GM19397 (cell line): ENCODE measurements around the gene CFAP298.

ENCODE experiments used
- ATAC-seq: cut with Tn5 transposase; IDR thresholded peaks from one replicate; pipeline ENCODE4 v1.9.1; 2021; ENCODE audit warnings: mild to moderate bottlenecking, moderate library complexity; ENCODE audit not compliant: unreplicated experiment

The CFAP298 gene

DNA sequence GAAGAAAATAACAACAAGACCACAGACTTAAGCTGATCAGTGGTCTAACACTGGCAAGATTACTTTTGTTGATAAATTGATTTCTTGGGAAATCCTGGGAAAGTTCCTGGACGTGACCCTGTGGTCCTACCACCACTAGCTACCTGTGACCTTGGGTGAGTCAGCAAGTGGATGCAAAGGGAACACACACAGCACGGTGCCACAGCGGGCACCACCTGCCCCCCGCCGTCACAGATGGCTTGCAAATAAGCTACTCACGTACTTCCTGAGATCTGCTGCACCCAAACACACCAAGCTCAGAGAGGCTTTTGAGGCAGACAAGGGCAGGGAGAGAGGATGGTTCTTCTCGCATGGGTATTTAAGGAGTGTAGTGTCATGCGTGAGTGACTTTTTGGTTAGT lies 12.7 kb downstream of the CFAP298 start:
- no peak for ATAC-seq

DNA sequence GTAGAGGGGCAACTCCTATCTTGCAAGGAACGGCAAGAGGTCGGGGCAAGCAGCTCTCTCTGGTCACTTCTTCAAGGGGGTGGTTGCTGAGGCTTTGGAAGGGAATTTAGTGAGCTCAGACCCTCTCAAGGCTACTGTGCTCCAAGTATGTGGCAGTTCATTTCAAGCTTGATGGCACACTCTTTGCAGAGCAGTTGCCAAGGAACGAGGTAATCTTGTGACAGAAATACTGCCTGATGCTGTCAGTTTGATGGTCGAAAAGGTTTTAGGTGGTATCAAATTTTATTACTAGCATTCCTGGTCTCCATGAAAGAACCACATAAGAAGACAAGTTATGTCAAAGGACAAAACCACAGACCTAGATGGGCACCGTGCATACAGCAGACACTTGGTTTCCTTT lies 13.1 kb downstream of the CFAP298 start:
- no peak for ATAC-seq

DNA sequence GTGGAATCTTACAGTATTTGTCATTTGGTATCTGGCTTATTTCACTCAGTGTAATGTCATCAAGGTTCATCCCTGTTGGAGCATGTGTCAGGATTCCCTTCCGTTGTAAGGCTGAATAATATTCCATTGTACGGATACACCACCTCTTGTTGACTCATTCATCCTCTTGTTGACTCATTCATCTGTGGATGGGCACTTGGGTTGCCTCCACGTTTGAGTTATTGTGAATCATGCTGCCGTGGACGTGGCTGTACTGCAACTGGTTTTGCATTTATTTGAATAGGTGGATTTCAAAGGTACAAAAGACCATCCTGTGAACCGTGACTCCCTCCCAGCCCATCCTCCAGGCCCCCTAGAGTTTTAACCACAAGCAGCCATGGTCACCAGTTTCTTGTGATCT lies 15.0 kb downstream of the CFAP298 start:
- no peak for ATAC-seq

DNA sequence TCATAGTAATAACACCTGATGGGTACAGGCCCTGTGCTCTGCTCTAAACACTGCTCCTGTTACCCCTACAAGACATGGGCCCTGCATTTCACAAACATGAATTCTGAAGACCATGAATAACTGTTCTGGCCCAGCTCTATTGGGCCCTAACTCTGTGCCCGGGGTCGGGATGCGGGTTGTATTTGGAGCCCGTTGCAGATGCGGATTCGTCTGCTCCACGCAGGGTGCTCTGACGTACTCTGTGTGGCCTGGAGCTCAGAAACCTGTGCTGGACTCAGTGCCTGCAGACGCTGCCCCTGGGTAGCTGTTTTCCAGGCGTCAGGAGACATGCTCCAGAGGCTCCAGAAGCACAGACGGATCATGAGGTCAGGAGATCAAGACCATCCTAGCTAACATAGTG lies 16.7 kb downstream of the CFAP298 start:
- ATAC-seq, result no peak

DNA sequence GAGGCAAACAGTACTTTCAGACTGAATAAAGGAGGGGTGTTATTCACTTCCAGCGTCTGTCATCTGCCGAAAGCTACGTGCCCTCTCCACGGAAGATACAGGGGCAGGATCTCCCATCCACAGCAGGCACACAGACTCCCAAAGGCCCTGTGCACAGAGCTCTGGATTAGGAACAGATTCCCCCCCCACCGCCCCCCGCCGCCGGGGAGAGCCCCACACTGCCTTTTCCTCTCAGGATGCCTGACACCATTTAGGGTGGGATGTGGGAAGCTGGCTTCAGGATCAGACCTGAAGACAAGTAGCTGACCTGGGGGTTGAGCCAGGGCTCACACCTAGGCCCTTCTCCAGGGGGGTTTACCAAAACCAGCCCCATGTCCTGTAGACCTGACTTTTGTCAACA lies 18.5 kb downstream of the CFAP298 start:
- no peak for ATAC-seq

DNA sequence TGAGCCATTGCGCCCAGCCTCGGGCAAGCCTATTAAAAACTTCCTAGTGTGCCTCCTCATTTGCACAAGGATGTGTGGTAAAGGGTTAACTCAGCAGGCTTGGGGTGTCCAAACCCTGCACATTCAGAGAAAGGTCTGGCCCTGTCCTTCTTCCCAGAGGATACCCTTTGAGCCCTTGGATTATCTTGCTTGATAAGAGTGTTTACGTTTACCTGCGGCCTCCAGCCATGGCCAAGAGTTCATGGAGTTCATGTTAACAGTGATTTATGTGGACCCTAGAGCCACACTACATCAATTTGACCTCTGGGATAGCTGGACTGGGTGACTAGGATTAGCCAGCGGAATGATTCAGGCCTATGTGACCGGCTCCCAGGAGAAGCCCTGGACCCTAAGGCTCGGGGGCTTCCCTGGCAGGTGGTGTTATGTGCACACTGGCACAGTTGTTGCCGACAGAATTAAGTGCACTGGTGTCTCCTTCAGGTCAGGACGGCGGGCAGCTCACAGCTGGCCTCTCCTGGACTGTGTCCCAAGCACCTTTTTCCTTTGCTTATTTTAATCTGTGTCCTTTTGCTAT lies 19.2 kb downstream of the CFAP298 start:
- ATAC-seq, result no peak

DNA sequence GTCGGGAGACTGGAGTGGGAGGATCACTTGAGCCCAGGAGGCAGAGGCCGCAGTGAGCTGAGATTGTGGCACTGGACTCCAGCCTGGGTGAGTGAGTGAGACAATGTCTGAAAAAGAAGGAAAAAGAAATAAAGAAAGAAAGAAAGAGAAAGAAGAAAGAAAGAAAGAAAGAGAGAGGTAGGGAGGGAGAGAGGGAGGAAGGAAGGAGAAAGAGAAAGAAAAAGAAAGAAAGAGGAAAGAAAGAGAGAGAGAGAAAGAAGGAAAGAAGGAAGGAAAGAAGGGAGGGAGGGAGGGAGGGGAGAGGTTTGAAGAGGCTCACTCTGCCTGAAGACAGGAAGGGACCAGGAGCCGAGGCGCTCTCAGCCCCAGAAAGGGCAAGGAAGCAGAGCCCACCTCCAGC lies 22.0 kb downstream of the CFAP298 start:
- no peak for ATAC-seq

DNA sequence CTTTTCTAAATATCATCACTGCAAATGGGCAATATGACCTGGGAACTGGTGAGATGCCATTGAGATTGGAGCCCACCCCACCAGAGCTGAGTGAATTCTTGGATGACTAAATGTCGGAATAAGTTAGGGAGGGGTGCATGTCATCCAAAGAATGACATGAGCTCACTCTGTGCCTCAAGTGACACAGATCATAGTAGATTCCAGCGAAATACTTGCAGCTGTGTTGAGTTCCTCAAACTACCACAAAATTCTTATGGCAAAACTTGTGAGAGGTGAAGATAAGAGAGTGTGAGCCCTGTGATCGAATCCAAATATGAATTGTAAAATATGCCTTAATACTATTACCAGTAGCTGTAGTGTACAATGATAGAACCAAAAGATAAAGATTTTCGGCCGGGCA lies 24.5 kb downstream of the CFAP298 start:
- no peak for ATAC-seq

DNA sequence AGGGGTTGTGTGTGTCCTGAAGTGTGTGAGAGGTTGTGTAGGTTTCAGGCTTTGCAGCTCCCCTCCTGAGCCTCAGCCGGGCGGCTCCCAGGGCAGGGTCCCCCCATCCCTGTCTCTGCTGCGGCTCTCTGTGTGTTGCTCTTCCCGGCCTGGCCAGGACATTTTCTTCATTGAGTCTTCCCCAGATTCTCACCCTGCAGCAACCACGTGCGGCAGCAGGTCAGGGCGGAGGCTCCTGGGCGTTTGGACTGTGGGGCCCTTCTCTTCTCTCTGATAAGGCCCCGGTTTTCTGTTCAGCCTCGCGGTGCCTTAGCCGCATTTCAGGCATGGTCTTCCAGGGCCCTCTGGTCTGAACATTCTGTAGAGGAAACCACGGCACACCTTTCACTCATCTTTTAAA lies 25.1 kb downstream of the CFAP298 start:
- ATAC-seq, result no peak

DNA sequence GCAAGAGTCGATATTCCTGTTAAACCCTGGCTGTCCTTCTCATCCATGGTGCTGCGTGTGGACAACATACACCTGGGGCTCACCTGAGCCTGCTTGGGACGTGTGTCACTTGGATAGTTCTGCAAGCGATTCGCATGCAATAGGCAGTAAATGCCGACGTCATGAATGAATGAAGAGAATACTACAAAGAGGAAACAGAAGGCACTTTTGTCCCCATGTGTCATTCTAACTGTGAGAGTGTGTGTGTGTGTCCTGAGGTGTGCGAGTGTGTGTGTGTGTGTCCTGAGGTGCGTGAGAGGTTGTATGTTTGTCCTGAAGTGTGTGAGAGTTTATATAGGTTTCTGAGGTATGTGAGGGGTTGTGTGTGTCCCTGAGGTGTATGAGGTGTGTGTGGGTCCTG lies 26.2 kb downstream of the CFAP298 start:
- ATAC-seq, result no peak

DNA sequence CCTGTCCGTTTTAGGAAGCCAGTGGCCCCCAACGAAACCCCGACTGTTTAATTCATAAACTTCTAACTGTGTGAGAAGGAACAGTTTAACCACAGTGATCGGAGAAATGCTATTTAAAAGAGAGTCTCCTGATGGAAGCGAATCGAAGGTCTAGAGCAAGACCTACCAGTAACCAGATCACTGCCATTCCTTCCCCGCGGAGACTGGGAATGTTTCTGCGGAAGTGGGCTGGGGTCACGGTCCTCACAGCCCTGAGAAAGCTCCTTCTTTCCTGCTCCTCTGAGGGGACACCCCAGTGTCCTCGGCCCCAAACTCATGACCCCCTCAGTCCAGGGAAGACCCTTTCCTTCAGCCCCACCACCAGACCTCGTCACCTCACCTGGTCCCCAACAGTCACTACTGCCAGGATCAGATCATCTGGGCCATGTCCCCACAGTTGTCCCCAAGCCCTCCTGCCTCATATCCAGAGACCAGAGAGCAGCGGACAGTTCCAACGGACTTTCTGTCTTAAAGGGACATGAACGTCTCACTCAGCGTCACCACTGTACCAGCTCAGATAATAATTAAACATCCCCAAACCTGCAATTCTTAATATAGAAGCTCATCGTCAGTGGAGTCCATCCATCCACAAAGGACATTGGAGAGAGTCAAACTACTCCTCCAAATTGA lies 27.0 kb downstream of the CFAP298 start, which contains the start of gene TCP10L:
TSS of gene TCP10L (minus strand) at position 482 of the 669 bp plus-strand sequence. CDS start 1,219 bp downstream, outside the sequence.
- ATAC-seq, result no peak

DNA sequence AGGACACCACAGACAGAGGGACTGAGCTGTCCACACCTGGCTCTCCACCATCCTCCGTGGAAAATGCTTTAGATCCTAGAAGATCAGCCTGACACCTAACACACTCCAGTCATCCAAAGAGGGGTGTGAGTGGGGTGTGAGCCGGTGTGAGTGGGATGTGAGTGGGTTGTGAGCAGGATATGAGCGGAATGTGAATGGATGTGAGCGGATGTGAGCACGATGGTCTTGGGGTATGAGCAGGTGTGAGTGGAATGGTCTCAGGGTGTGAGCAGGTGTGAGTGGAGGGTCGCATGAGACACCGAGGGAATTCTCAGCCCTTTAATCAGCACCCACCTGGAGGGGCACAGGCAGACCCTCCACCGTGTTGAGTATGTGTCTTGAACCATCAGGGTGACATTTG lies 27.7 kb downstream of the CFAP298 start:
- ATAC-seq, result no peak

DNA sequence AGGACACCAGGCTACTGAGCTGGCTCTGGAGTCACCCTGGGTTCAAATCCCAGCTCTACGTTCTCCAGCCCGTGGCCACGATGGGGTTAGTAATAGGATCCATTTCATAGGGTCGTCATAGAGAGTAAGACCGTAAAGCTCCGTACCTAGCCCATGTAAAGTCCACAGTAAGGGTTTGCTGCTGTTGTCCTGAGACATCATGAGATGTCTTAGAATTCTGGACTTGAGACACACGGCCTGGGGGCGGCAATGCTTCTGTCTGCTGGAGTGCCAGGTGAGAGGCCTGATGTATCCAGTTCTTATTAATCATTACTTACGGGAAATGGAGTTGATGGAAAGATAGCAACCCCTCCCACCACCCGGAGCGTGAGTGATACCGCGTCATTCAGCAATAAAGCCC lies 30.4 kb downstream of the CFAP298 start:
- ATAC-seq, result no peak

DNA sequence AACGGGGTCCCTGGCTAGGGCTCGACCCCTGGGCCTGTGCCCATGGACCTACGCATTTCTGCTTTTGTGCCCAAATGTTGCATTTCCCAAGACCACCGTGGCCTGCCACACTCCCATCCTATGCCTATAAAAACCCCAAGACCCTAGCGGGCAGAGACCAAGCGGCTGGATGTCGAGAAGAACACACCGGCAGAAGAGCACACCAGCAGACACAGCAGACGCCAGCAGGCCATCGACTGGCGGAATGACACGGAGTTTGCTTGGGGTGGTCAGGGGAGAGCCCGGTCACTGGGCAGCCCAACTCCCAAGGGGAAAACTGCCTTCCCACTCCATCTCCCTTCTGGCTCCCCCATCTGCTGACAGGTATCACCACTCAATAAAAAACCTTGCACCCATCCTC lies 31.2 kb downstream of the CFAP298 start:
- no peak for ATAC-seq

DNA sequence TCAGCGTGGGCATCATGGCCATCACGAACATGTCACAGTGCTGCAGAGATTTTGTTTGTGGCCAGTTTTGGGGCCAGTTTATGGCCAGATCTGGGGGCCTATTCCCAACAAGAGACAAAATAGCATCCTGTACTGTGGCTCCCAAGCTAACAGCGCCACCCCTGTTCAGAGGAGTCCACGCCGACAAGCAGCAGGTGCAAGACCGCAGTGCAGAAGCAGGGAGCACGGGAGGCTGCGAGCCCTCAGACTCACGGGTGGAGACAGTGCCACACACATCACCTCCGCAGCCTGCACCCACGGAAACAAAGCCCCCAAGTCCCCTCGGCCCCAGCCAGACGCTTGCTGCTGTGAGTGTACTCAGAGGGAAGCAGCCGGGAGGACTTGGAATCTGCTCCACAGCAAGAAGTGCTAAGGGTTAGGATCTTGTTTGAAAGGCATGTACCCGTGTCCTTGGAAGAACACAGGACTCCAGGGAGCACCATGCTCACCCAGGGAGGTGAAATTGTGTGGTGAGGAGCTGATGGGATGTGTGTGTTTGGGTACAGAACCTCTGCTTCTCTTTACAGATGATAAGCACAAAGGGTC lies 34.0 kb downstream of the CFAP298 start:
- no peak for ATAC-seq

DNA sequence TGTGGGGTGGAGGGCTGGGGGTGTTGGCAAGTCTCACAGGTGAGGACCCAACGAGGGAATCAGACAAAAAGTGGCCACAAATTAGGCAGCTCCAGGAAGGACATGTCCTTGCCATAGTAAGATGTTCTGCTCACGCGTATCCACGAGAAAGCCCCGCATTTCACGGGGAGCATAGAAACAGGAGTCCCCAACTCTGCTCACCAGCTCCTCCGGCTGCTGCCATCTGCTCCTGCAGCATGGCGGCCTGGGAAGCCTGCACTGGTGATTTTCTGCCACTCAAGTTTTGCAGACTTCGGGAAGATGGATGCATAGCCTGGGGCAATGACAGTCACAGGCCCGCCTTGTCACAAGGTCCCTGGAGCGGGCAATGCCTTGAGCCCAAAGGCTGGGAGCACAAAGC lies 36.2 kb downstream of the CFAP298 start:
- ATAC-seq, result no peak

DNA sequence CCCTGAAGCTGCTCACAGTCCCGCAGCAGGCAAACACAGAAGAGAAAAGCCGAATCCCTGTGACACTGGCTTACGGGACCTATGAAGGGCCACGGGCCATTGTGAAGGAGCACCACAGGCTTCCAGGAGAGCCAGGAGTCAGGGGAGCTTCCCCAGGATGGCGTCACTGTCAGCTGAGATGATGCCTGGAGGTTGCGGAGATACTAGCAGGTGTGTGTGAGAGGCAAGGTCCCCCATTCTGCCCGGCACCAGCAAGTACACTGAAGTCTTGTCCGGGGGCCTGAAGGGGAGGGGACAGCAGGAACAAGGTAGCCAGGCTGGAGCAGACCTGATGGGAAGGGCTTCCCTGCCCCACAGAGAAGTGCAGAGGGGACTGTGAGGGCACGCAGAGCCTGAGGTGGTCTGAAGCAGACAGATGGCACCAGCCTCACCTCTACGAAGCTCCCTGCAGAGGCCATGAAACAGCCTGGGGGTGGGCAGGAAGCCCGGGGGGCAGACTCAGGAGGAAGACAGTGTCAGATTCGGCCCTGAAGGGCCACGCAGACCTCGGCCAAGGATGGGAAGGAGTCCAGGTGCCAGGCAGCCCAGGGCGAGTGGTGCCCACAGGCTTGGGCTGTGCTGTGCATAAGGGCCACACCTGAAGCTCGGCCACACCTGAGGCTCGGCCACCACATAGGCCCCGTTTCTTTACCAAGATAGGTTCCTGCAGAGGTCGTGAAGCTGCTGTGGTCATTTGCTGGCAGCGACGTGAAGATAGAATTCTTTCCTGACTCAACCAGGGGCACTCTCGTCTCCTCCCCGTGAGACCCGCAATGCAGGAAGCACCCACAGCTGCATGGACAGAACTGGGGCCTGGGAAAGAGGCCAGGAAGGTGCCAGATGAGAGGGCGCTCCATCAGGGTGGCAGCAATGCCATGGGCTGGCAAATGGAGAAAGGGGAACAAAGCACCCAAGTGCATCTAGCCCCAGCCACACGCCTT lies 36.9 kb downstream of the CFAP298 start:
- ATAC-seq, result no peak

DNA sequence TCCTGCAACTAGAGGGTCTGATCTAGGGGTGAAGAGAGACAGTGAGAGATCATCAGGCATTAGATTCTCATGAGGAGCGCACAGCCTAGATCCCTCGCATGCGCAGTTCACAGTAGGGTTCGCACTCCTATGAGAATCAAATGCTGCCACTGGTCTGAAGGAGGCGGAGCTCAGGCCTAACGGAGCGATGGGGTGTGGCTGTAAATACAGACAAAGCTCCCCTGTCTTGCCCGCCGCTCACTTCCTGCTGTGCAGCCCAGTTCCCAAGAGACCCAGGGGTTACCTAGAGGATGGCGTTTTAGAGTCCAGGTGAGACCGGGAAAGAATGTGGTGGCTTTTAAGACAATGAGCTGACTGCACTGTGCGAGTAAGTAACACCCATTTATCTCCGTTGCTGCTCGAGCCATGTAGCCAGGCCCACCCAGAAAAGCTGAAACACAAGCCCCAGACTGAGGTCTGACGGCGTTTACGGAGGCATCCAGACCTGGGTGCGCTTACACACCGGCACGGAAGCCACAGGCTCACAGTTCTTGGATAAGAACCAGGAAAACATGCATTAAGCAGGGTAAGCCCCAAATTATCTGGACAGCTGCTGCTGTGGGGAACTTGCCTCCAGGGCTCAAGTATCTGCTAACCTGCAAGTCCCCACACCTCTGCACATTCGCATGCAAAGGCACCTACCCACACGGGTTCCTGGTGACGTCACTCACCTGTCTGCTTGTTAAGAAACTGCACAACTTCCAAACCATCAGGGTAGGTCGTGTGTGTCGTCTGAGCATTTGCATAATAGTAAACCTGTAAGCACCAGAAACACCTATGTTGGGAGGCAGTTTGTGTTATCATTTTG lies 39.4 kb downstream of the CFAP298 start:
- ATAC-seq, result no peak

DNA sequence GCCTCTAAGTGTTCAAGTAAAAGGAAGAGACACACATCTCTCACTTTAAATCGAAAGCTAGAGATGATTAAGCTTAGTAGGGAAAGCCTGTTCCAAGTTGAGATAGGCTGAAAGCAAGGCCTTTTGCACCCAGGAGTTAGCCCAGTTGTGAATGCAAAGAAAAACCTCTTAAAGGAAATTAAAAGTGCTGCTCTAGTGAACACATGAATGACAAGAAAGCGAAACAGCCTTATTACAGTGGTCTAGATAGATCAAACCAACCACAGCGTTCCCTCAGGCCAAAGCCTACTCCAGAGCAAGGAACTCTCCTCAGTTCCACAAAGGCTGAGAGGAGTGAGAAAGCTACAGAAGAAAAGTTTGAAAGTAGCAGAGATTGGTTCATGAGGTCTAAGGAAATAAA lies 41.7 kb downstream of the CFAP298 start:
- no peak for ATAC-seq
